HG02571 (cell line): ENCODE data around the gene RIN3.
"Not testable (repeated sequence)": the region's sequence is repeated elsewhere in the genome, so short reads cannot be mapped to it uniquely, and the experiment has no call there.

Experiments
- ATAC-seq: cut with Tn5 transposase; IDR thresholded peaks from one replicate; pipeline ENCODE4 v1.9.1; 2021; ENCODE audit warnings: mild to moderate bottlenecking, moderate library complexity; ENCODE audit not compliant: unreplicated experiment

Gene RIN3

DNA sequence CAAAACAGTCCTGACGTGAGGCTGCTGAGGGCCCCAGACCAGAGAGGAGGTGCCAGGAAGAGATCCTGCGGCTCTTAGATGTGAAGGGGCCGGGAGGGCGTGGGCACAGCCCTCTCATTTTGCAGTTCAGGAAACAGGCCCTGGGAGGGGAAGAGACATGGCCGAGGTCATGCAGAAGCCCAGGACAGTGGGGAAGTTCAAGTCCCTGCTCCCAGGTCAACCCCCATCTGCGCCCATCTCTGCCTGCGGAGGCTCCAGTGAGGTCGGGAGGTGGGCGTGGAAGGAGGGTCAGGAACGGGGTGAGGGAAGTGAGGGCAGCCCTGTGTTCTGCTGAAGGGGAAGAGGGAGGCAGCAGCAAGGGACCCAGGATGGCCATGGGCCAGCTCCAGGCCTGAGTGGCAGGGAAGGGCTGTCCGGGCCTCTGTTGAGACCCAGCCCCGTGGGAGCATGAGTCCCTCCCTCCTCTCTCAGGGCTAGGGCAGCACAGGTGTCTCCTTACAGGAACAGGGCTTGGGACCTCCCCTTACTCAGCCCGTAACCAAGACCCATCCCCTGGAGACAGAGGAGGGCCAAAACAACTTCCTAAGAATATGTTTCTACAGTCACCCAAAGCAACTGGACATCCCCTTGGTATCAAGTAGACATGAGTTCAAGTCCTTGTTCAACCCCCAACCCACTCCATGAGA lies 144.0 kb downstream of the RIN3 start:
- no peak for ATAC-seq

GRCh38 chr14:92658160-92658559 lies 144.6 kb downstream of the RIN3 start:
- ATAC-seq, result no peak

DNA sequence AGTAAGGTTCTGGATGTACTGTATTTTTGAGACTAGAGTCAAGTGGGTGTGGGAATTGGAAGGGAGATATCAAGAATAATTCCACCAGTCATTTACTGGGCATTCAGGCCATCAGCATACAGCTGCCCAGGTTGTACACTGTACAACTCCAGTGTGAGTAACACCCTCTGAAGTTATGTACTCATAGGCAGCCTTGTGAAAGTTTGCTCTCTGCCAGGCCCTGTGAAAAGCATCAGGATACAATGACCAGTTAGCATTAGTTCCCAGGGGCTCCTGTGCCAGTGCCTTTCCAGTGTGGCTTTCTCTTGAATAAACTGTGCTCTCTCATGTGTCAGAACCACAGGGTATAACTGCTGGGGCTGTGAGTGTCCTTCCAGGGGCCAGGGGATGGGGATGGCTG lies 145.1 kb downstream of the RIN3 start:
- ATAC-seq, result no peak

- no peak for ATAC-seq
Measured at GRCh38 chr14:92659765-92660561, 146.4 kb downstream of the RIN3 start.

- no peak for ATAC-seq
Measured at GRCh38 chr14:92660571-92660970, 147.0 kb downstream of the RIN3 start.

DNA sequence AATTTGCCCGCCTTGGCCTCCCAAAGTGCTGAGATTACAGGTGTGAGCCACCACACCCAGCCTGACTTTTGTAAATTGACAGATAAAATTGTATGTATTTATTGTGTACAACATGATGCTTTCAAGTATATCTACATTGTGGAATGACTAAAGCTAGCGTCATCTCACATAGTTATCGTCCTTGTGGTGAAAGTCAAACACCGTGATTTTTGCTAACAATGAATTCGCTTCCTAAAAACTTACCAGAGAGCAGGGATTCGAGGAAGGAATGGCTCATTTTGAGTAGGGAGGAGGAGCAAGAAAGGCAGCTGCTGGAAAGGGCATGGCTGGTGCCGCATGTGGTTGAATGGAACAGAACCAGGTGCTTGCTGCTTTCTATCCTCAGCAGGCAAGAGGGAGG lies 149.5 kb downstream of the RIN3 start:
- no peak for ATAC-seq

GRCh38 chr14:92665661-92666110 lies 152.1 kb downstream of the RIN3 start:
- ATAC-seq, result no peak

DNA sequence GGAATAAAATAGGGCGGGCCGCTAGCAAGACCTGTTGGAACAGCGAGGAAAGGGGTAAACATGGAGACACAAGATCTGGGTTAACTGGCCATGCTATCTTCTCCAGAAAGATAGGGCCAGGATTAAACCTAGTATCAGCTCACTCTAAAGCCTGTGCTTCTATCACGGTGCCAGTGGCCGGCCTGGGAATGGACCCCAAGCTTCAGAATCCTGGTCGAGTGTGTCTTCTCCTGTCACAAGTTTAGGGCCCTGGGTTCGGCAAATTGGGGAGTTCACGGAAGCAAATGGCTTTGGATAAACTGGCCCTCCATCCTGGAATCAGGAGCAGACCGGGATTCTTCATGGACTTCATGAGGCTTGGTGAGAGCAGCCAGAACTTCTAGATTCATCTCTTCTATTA lies 152.7 kb downstream of the RIN3 start:
- ATAC-seq, result no peak

GRCh38 chr14:92668276-92668973 lies 154.8 kb downstream of the RIN3 start:
- ATAC-seq, result no peak

GRCh38 chr14:92670160-92670559 lies 156.6 kb downstream of the RIN3 start:
- peak; percentile 40 for ATAC-seq

DNA sequence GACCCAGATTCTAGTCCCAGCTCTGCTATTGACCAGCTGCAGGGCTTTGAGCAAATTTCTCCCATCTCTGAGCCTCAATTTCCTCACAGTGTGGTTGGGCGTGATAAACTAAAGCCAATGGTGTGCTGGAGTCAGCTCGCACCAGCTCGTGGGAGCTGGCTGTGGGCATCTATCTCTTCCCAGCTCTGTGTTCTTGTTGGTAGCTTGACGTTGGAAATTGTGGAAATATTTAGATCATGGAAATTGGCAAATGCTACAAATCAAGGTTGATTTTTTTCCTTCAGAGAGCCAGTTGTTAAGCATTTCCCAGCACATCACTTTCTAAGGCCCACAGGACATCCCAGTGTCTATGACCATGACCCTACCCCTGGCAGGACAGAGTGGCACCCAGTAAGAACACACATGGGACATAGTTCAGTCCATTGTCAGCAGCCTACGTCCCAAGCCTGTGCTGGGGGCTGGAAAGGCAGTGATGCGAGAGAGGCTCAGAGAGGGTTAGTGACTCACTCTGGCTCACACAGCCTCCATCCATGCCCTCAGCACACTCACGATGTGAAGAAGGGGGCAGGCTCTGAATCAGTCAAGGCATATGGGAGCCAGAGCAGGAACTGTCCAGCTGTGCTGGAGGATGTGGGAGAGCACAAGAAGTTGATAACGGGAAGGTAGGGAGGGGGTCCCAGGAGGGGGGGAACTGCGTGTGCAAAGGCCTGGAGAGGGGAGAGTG lies 157.2 kb downstream of the RIN3 start:
- no peak for ATAC-seq

DNA sequence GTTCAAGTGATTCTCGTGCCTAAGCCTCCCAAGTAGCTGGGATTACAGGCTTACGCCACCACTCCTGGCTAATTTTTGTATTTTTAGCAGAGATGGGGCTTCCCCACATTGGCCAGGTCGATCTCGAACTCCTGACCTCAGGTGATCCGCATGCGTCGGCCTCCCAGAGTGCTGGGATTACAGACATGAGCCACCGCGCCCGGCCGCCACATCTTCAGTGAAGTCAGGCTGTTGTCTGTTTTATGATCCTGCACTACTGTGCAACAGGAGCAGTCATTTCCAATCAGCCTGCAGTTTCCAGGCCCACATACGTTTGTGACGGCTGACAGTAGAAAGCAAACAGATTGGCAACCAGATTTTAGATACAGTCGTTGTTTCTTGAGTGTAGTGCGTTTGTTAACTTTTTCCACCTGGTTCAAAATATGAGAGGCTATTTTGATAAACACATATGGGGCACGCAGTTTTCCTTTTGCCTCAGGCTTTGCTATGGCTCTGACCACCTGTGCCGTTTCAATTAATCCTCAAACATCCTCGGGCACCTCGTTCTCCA lies 160.1 kb downstream of the RIN3 start:
- ATAC-seq, result no peak

DNA sequence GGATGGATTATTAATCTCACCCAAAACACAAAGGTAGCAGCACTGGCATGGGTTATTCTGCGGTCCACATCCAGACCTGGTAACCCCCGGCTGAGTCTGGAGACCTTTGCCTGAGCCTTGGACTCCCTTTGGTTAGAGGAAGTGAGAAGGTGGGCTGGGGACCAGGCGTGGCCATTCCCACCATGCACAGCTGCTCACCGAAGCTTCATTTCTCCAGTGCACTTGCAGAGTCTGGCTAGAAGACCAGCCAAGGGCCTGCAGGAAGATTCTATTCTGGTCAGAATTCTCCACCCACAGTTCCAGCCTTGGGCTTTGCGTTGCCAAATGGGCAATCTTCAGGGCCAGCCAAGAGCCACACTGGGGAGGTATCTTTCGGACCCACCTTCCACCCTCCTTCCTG lies 161.8 kb downstream of the RIN3 start:
- ATAC-seq, result no peak

DNA sequence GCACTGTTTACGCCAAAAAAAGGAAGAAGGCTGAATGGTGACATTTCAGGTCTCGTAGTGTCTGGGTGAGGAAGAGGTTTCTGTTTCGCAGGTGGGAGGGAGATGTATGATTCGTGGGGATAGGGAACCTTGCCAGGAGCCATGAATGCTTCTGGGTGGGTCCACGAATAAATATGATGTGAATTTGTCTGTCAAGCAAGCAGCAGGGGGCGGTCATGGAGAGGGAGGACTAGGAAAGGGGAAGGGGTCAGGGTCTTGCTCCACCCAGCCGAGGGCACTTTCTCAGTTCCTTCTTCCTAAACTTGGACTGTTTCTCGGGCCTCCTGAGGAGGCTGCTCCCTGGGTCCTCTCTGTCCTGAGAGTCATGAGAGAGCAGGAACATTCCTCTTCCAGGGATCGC lies 162.4 kb downstream of the RIN3 start:
- ATAC-seq, result no peak

GRCh38 chr14:92676403-92677086 lies 163.0 kb downstream of the RIN3 start:
- ATAC-seq, result no peak

DNA sequence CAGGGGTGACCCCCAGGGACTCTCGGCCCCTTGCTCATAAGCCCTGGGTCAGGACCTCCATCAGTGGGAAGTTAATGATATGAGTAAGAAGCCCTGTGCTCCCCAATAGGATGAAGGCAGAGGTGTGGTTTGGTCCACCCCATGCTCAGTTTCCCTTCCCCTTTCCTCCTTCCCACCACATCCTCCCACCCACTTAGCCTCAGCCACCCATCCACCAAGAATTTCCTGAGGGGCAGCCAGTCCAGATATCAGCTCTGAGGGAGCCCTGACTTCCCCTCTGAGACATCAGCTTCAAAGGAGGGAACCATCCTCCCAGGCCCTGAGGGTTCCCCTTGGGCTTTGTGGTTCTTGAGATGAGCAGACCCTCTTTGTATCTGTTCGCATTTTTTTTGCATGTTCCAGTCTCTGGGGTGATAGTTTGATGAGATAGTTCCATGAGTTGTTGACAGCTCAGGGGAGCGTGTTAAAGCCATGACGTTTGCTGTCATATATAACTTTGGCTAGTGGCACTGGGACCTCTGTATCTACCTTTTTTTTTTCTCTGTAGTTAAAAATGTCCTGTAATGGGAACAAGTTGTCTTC lies 163.6 kb downstream of the RIN3 start:
- ATAC-seq, result peak; percentile 67

DNA sequence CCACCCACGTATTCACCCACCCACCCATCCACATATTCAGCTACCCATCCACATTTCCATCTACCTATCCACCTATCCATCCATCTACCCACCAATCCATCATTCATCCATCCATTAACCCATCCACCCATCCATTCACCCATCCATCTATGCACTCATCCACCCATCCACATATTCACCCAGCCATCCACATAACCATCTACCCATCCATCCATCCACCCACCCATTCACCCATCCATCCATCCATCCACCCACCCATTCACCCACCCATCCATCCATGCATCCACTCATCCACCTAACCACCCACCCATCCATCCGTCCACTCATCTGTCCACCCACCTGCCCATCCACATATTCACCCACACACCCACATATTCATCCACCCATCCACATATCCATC lies 164.4 kb downstream of the RIN3 start:
- ATAC-seq, result no peak

GRCh38 chr14:92678766-92679165 lies 165.2 kb downstream of the RIN3 start:
- no peak for ATAC-seq

DNA sequence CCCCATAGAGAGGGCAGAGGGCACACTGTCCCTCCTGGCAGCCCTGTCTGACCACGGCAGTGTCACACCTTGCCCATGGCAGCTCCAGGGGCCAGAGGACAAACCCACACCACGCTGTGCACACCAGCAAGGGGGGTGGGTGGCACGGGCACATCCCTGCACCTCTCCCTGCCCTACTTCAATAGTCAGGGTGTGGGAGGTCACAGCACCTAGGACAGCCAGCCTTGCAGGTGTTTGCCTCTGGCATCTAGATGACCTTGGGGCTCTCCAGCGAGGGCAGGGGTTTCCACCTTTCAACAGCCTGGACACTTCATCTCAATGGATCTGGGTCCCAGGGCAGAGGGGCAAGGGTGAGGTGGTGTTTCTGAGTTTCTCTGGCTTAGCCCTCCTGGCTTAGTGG lies 165.7 kb downstream of the RIN3 start:
- no peak for ATAC-seq

- ATAC-seq, result not testable (repeated sequence)
Measured at GRCh38 chr14:92680330-92680729, 166.7 kb downstream of the RIN3 start.
